ENCODE measurements around the gene HACE1. TPM values are rescaled to one million over a fixed set of nuclear protein-coding genes. Genes with fewer than 3 reads are reported as not detected.

Gene HACE1
- total RNA-seq, 4 donors from 2014 or later = 14.7 to 25.5 (median 22.5) TPM

GRCh38 chr6:104688283-104688969, 171.3 kb downstream of the HACE1 start:
- H3K27ac ChIP-seq = no peak overlapping the region
- no peaks in the 10 kb centered on the region for H3K36me3 ChIP-seq
- H3K9me3 ChIP-seq = peaks cover 0 to 3% (median 0%) of the 10 kb centered on the region in 3 donors
- no peak for ATAC-seq
- no peak for TF ChIP-seq CTCF (IDR thresholded peaks at IDR 0.05)
- TF ChIP-seq EP300 (IDR thresholded peaks at IDR 0.05) = no peak
- TF ChIP-seq POLR2A (IDR thresholded peaks at IDR 0.05) = no peak
- no peak for TF ChIP-seq POLR2AphosphoS5 (IDR thresholded peaks at IDR 0.05)
- WGBS, 2 donors (ENCODE audit: low coverage in 1 of 2) = 61 to 74% methylated on average over 3 of the region's 3 CpGs
- no peaks in the 10 kb centered on the region for H3K27me3 ChIP-seq
- H3K4me1 ChIP-seq = no peaks in the 10 kb centered on the region
- H3K4me3 ChIP-seq = no peak overlapping the region

GRCh38 chr6:104686550-104687175, 173.1 kb downstream of the HACE1 start:
- H3K4me3 ChIP-seq = no peak overlapping the region
- no peaks in the 10 kb centered on the region for H3K4me1 ChIP-seq
- H3K27ac ChIP-seq = no peak overlapping the region
- no peak for ATAC-seq
- whole genome bisulfite sequencing, 2 donors (ENCODE audit: low coverage in 1 of 2) = 65 to 100% methylated on average over 1 to 4 of the region's 6 CpGs
- H3K9me3 ChIP-seq = peaks cover 0 to 3% (median 0%) of the 10 kb centered on the region in 3 donors
- no peaks in the 10 kb centered on the region for H3K27me3 ChIP-seq
- no peaks in the 10 kb centered on the region for H3K36me3 ChIP-seq
- TF ChIP-seq CTCF (IDR thresholded peaks at IDR 0.05) = no peak
- no peak for TF ChIP-seq POLR2A (IDR thresholded peaks at IDR 0.05)
- no peak for TF ChIP-seq POLR2AphosphoS5 (IDR thresholded peaks at IDR 0.05)
- TF ChIP-seq EP300 (IDR thresholded peaks at IDR 0.05) = no peak

- ATAC-seq = no peak
- Histone ChIP-seq H3K9me3 (peaks cover 0 to 3% (median 0%) of the 10 kb centered on the region in 3 donors), H3K27ac (no peak overlapping the region), H3K27me3 (no peaks in the 10 kb centered on the region), H3K4me3 (no peak overlapping the region), H3K4me1 (no peaks in the 10 kb centered on the region), H3K36me3 (no peaks in the 10 kb centered on the region)
- WGBS, 2 donors (ENCODE audit: low coverage in 1 of 2) = 74 to 89% methylated on average over 6 of the region's 6 CpGs
- TF ChIP-seq POLR2AphosphoS5 (IDR thresholded peaks at IDR 0.05) (no peak), CTCF (IDR thresholded peaks at IDR 0.05) (no peak), POLR2A (IDR thresholded peaks at IDR 0.05) (no peak), EP300 (IDR thresholded peaks at IDR 0.05) (no peak)
Observed at GRCh38 chr6:104685871-104686549, 173.7 kb downstream of the HACE1 start.

- WGBS, 2 donors (ENCODE audit: low coverage in 1 of 2) = 57 to 67% methylated on average over 1 of the region's 2 CpGs
- Histone ChIP-seq H3K9me3 (no peaks in the 10 kb centered on the region), H3K27me3 (no peaks in the 10 kb centered on the region), H3K27ac (no peak overlapping the region), H3K36me3 (no peaks in the 10 kb centered on the region), H3K4me1 (no peaks in the 10 kb centered on the region), H3K4me3 (no peak overlapping the region)
- no peak for ATAC-seq
- TF ChIP-seq EP300 (IDR thresholded peaks at IDR 0.05) = no peak
Observed at GRCh38 chr6:104684911-104685415, 174.8 kb downstream of the HACE1 start.

- ATAC-seq = no peak
- no peak overlapping the region for H3K4me3 ChIP-seq
- TF ChIP-seq POLR2A (IDR thresholded peaks at IDR 0.05) (no peak), EP300 (IDR thresholded peaks at IDR 0.05) (no peak), POLR2AphosphoS5 (IDR thresholded peaks at IDR 0.05) (no peak), CTCF (IDR thresholded peaks at IDR 0.05) (no peak)
- no peak overlapping the region for H3K27ac ChIP-seq
- no peaks in the 10 kb centered on the region for H3K36me3 ChIP-seq
- H3K27me3 ChIP-seq = no peaks in the 10 kb centered on the region
- 74% methylated on average over 4 of the region's 4 CpGs; no CpG with 5 or more reads in 1 of the 2 donors for WGBS, 2 donors (ENCODE audit: low coverage in 1 of 2)
- no peaks in the 10 kb centered on the region for H3K9me3 ChIP-seq
- no peaks in the 10 kb centered on the region for H3K4me1 ChIP-seq
Observed at GRCh38 chr6:104683809-104684208, 175.9 kb downstream of the HACE1 start.

All from gastroesophageal sphincter (tissue), 4 donors.